K562 (cell line): ENCODE measurements around the gene ABCG2. TPM values are rescaled to one million over a fixed set of nuclear protein-coding genes. Genes with fewer than 3 reads are reported as not detected.

Experiments
- ATAC-seq: fragments of 200-7000 bp; cut with Tn5 transposase; 3 replicates; pipeline ENCODE4 v1.9.1; 2020; ENCODE audit warnings: moderate library complexity
- BruUV-seq: library from RNA; stranded (reverse); fragments of 400-500 nt; replicated peaks from 2 replicates; lab custom pipeline; 2021; lab: Mats Ljungman, UMichigan
- CTCF ChIA-PET: fragments of 300-600 bp; formaldehyde crosslinking; extraction: SDS; loops from one replicate; lab custom pipeline; 2021; ENCODE audit warnings: low intra/inter-chr PET ratio; lab: Yijun Ruan, JAX
- POLR2A ChIA-PET: fragments of 300-600, 350-650 bp; sonication (Branson Sonifier 250); formaldehyde crosslinking; extraction: SDS; loops from one replicate; lab custom pipeline; 2021; ENCODE audit warnings: antibody characterized with exemption, inconsistent platforms; lab: Yijun Ruan, JAX
- DNase-seq, 4 experiments: peaks; one replicate each; pipeline versions ENCODE4 v3.0.0 to v3.0.0-alpha.2; 2011 to 2018; ENCODE audit warnings: low spot score in 3 of 4, mixed read lengths in 3 of 4; ENCODE audit errors: extremely low read depth in 1 of 4
- FAIRE-seq: peaks from 2 replicates; lab custom pipeline; 2011; peaks lifted over from hg19 to GRCh38; lab: Jason Lieb, UNC
- H2AFZ ChIP-seq: 2 replicates; pipeline ENCODE4 v1.6.0; 2011; ENCODE audit warnings: low read depth, low read length, control low read depth, inconsistent platforms
- H3K27ac ChIP-seq: fragments of 200-600 bp; 3 replicates; pipeline ENCODE4 v1.8.0; 2011; ENCODE audit warnings: low read depth, mild to moderate bottlenecking, control low read depth, inconsistent platforms, low read length, moderate library complexity, mixed read lengths; ENCODE audit errors: extremely low read depth
- H3K27me3 ChIP-seq, 2 experiments: fragments of 300-600 bp in 1 of 2; 2 replicates in 1 of 2; 3 replicates in 1 of 2; pipeline versions ENCODE4 v1.6.0 to v1.8.0; 2011; ENCODE audit warnings: inconsistent platforms in 2 of 2, low read length in 2 of 2, mild to moderate bottlenecking in 1 of 2, mixed read lengths in 1 of 2, moderate library complexity in 1 of 2; ENCODE audit not compliant: control insufficient read depth in 2 of 2, insufficient read depth in 2 of 2
- H3K36me3 ChIP-seq: fragments of 300-600 bp; 3 replicates; pipeline ENCODE4 v1.8.0; 2011; ENCODE audit warnings: mild to moderate bottlenecking, low read length, inconsistent platforms; ENCODE audit not compliant: control insufficient read depth, insufficient read depth
- H3K4me1 ChIP-seq, 2 experiments: fragments of 200-600 bp in 1 of 2; replicated peaks in 1 of 2; 2 replicates in 1 of 2; 3 replicates in 1 of 2; pipeline versions ENCODE4 v1.5.1 to v1.8.0; 2011; ENCODE audit warnings: inconsistent platforms in 2 of 2, low read length in 2 of 2, mild to moderate bottlenecking in 1 of 2, mixed read lengths in 1 of 2, moderate library complexity in 1 of 2; ENCODE audit not compliant: control insufficient read depth in 2 of 2, insufficient read depth in 2 of 2
- H3K4me2 ChIP-seq: 2 replicates; pipeline ENCODE4 v1.6.1; 2011; ENCODE audit warnings: low read length, control low read depth, inconsistent platforms, mixed read lengths; ENCODE audit not compliant: insufficient read depth
- H3K4me3 ChIP-seq: fragments of 200-600 bp; sonication (generic), shearing (Covaris generic); 2 replicates; pipeline ENCODE4 v1.5.1; 2016; ENCODE audit warnings: control low read depth, inconsistent platforms
- H3K79me2 ChIP-seq: fragments of 200-600 bp; 3 replicates; pipeline ENCODE4 v1.8.0; 2011; ENCODE audit warnings: low read length, inconsistent platforms; ENCODE audit not compliant: control insufficient read depth, insufficient read depth
- H3K9ac ChIP-seq, 2 experiments: 2 replicates each; pipeline versions ENCODE4 v1.6.0 to v1.6.1; 2011; ENCODE audit warnings: low read depth in 2 of 2, low read length in 2 of 2, control low read depth in 1 of 2, inconsistent platforms in 1 of 2, mild to moderate bottlenecking in 1 of 2, mixed read lengths in 1 of 2; ENCODE audit not compliant: insufficient read depth in 1 of 2
- H3K9me1 ChIP-seq: one replicate; pipeline ENCODE4 v1.6.0; 2011; ENCODE audit warnings: inconsistent platforms, mild to moderate bottlenecking, low read length, moderate library complexity; ENCODE audit not compliant: control insufficient read depth, insufficient read depth
- H3K9me3 ChIP-seq: replicated peaks from 2 replicates; pipeline ENCODE4 v1.5.1; 2011; ENCODE audit warnings: low read depth, low read length, inconsistent platforms; ENCODE audit not compliant: control insufficient read depth, insufficient read depth
- H4K20me1 ChIP-seq: replicated peaks from 2 replicates; pipeline ENCODE4 v1.6.1; 2011; ENCODE audit warnings: low read length, inconsistent platforms, mixed read lengths; ENCODE audit not compliant: control insufficient read depth, insufficient read depth
- ATF6 ChIP-seq: sonication (generic); formaldehyde crosslinking; IDR thresholded peaks from 2 replicates; pipeline ENCODE4 v1.4.0; 2020; ENCODE audit warnings: mild to moderate bottlenecking, missing genetic modification reagents
- CGGBP1 ChIP-seq: fragments of 250-450 bp; sonication (Bioruptor Pico); IDR thresholded peaks from 2 replicates; pipeline ENCODE4 v1.9.0; 2021; ENCODE audit warnings: mild to moderate bottlenecking
- MCM7 ChIP-seq, 2 experiments: fragments of 450-650 bp; IDR thresholded peaks; 2 replicates each; pipeline ENCODE4 v1.6.1; 2016 to 2018
- NR2C1 ChIP-seq, 2 experiments: fragments of 450-650 bp; IDR thresholded peaks; 2 replicates each; pipeline ENCODE4 v1.6.1; 2017; ENCODE audit warnings: mild to moderate bottlenecking in 2 of 2, antibody characterized with exemption in 1 of 2, inconsistent platforms in 1 of 2, missing compliant biosample characterization in 1 of 2, missing genetic modification characterization in 1 of 2
- ZNF143 ChIP-seq: sonication (generic); formaldehyde crosslinking; IDR thresholded peaks from 2 replicates; pipeline ENCODE4 v1.9.0; 2022; ENCODE audit warnings: mild to moderate bottlenecking, missing genetic modification reagents
- WGBS: fragments of 100-300 bp; shearing (Covaris generic); methylation state at CpG from one replicate; pipeline ENCODE4 v1.1.6; 2016; ENCODE audit warnings: low coverage, mixed read lengths; ENCODE audit not compliant: insufficient coverage; ENCODE audit errors: missing lambda C conversion rate; 5-methylcytosine and 5-hydroxymethylcytosine counted together
- in situ Hi-C: fragments of 300-500 bp; cut with MboI; formaldehyde crosslinking; loops from 4 replicates; pipeline ENCODE4 v1.15.0; 2018; ENCODE audit warnings: inconsistent platforms, mixed read lengths
- intact Hi-C: fragments of 100-400 bp; cut with micrococcal nuclease; formaldehyde crosslinking; loops from 2 replicates; pipeline ENCODE4 v1.14.2; 2022
- polyA plus RNA-seq, 8 experiments: library from polyadenylated mRNA; depleted of rRNA in 4 of 8; stranded (reverse) in 5 of 8; unstranded in 3 of 8; fragments of >200 nt; fragmentation: Nextera tagmentation in 2 of 8; fragmentation: Illumina TruSeq in 1 of 8; extraction: Ambion mirVana in 2 of 8; extraction: Trizol in 1 of 8; gene quantifications; 2 replicates each; pipeline versions ENCODE4 v1.2.1 to v1.2.3, GENCODE V29; 2011 to 2014; ENCODE audit warnings: inconsistent platforms in 1 of 8, missing spikeins in 1 of 8
- total RNA-seq, 7 experiments: library from RNA; depleted of rRNA in 6 of 7; stranded (reverse); fragments of >200 nt in 6 of 7; fragmentation: Illumina TruSeq in 2 of 7; extraction: Trizol in 2 of 7; gene quantifications; 2 replicates each; pipeline versions ENCODE4 v1.2.1 to v1.2.3, GENCODE V29; 2011 to 2021; ENCODE audit warnings: low replicate concordance in 1 of 7

The ABCG2 gene
- total and polyA plus RNA-seq, 9 of the 15 experiments (the other 6 are each of a cell fraction or from before 2014, with no cell fraction given) = 0.01 to 0.36 (median 0.11) TPM; not detected in 4

GRCh38 chr4:88106205-88106604 is 52.2 kb downstream of the ABCG2 start:
- FAIRE-seq = no peak
- H3K36me3 ChIP-seq = no peaks in the 10 kb centered on the region
- WGBS = 0% methylated on average over 3 of the region's 3 CpGs
- no peaks in the 10 kb centered on the region for H3K9me3 ChIP-seq
- ATAC-seq = no peak
- BruUV-seq = no TSS peak
- H3K79me2 ChIP-seq = no peaks in the 10 kb centered on the region
- H3K9ac ChIP-seq = no peak overlapping the region
- ChIA-PET POLR2A (no interaction called here), CTCF (no interaction called here)
- H3K4me1 ChIP-seq = no peaks in the 10 kb centered on the region
- no peak overlapping the region for H2AFZ ChIP-seq
- H3K4me3 ChIP-seq = no peak overlapping the region
- no peak overlapping the region for H3K4me2 ChIP-seq
- no peak for DNase-seq
- intact Hi-C loops (no loop called here), in situ Hi-C loops (no loop called here)
- no peaks in the 10 kb centered on the region for H4K20me1 ChIP-seq
- no peak overlapping the region for H3K27ac ChIP-seq
- no peaks in the 10 kb centered on the region; a peak in 1 of 5 replicates for H3K27me3 ChIP-seq
- H3K9me1 ChIP-seq = no peaks in the 10 kb centered on the region
- no peak for TF ChIP-seq ZNF143 (CRISPR knock-in tag)
- TF ChIP-seq CGGBP1 (CRISPR knock-in tag) = no peak
- no peak for TF ChIP-seq MCM7 (IDR thresholded peaks at IDR 0.05)
- TF ChIP-seq NR2C1 (IDR thresholded peaks at IDR 0.05) = no peak
- TF ChIP-seq NR2C1 (tag; IDR thresholded peaks at IDR 0.05) = no peak
- TF ChIP-seq ATF6 = no peak
